Endodermal cell (in vitro differentiated cells): ENCODE data around the gene ZNF775. TPM values are rescaled to one million over a fixed set of nuclear protein-coding genes. Genes with fewer than 3 reads are reported as not detected.

ENCODE experiments used
- DNase-seq: peaks from one replicate; pipeline ENCODE4 v3.0.0-alpha.2; 2017
- H3K27ac ChIP-seq: 2 replicates; pipeline ENCODE4 v1.5.1; 2013; ENCODE audit warnings: mild to moderate bottlenecking, low read depth, low read length, moderate library complexity
- H3K27me3 ChIP-seq: 2 replicates; pipeline ENCODE4 v1.6.1; 2013; ENCODE audit warnings: mild to moderate bottlenecking, low read length, moderate library complexity; ENCODE audit not compliant: insufficient read depth, control insufficient read depth, poor library complexity, severe bottlenecking
- H3K36me3 ChIP-seq: 2 replicates; pipeline ENCODE4 v1.7.0; 2013; ENCODE audit warnings: mild to moderate bottlenecking, low read length, moderate library complexity; ENCODE audit not compliant: control insufficient read depth, insufficient read depth
- H3K4me1 ChIP-seq: one replicate; pipeline ENCODE4 v1.7.0; 2013; ENCODE audit warnings: low read length; ENCODE audit not compliant: control insufficient read depth, insufficient read depth
- H3K4me3 ChIP-seq: 2 replicates; pipeline ENCODE4 v1.5.1; 2013; ENCODE audit warnings: mild to moderate bottlenecking, low read length, moderate library complexity
- H3K9ac ChIP-seq: 2 replicates; pipeline ENCODE4 v1.6.1; 2013; ENCODE audit warnings: mild to moderate bottlenecking, low read length, moderate library complexity; ENCODE audit not compliant: poor library complexity, severe bottlenecking; ENCODE audit errors: extremely low read depth
- H3K9me3 ChIP-seq: 2 replicates; pipeline ENCODE4 v1.6.1; 2013; ENCODE audit warnings: mild to moderate bottlenecking, low read length, moderate library complexity; ENCODE audit not compliant: control insufficient read depth
- H3K27ac Mint-ChIP-seq: 2 replicates; pipeline ENCODE4 v1.8.0; 2020; ENCODE audit warnings: mixed read lengths
- H3K27me3 Mint-ChIP-seq: 2 replicates; pipeline ENCODE4 v1.8.0; 2021; ENCODE audit warnings: mild to moderate bottlenecking, mixed read lengths; ENCODE audit not compliant: insufficient read depth
- H3K36me3 Mint-ChIP-seq: 2 replicates; pipeline ENCODE4 v1.8.0; 2020; ENCODE audit warnings: low read depth, mixed read lengths
- H3K4me1 Mint-ChIP-seq: 2 replicates; pipeline ENCODE4 v1.8.0; 2020; ENCODE audit warnings: mixed read lengths
- H3K4me3 Mint-ChIP-seq: 2 replicates; pipeline ENCODE4 v1.8.0; 2020; ENCODE audit warnings: mild to moderate bottlenecking, moderate library complexity, mixed read lengths
- H3K9me3 Mint-ChIP-seq: 2 replicates; pipeline ENCODE4 v1.8.0; 2020; ENCODE audit warnings: mild to moderate bottlenecking, mixed read lengths
- WGBS, 2 experiments: methylation state at CpG; one replicate each; pipeline versions ENCODE4 v1.1.5 to v1.1.7; 2013; ENCODE audit warnings: missing lambda C conversion rate in 2 of 2, mixed read lengths in 1 of 2; ENCODE audit not compliant: insufficient coverage in 1 of 2, insufficient read length in 1 of 2; 5-methylcytosine and 5-hydroxymethylcytosine counted together
- long read RNA-seq, 4 experiments: library from polyadenylated mRNA in 2 of 4; library from RNA in 1 of 4; library from capped mRNA in 1 of 4; stranded (forward) in 3 of 4; unstranded in 1 of 4; transcript quantifications; one replicate each; pipeline ENCODE4 v2.0.0, GENCODE V29; 2020 to 2021; ENCODE audit warnings: inconsistent platforms in 1 of 4
- polyA plus RNA-seq, 2 experiments: library from polyadenylated mRNA; stranded (reverse); fragments of 50-300 nt; gene quantifications; one replicate each; pipeline ENCODE4 v1.2.3, GENCODE V29; 2013
- total RNA-seq, 2 donors: library from RNA; stranded (reverse); fragmentation: NEBNext Ultra II Directional in 1 of 2; extraction: Animal tissue kit (Norgen Biotek cat#: 25700) in 1 of 2; gene quantifications; 2 replicates in 1 of 2; 3 replicates in 1 of 2; pipeline ENCODE4 v1.2.1, GENCODE V29; 2021
- TF ChIP-seq, protein P1 (sequence below): fragments of 200-600 bp; sonication (generic); conservative IDR thresholded peaks from 2 replicates; pipeline ENCODE4 v1.5.0; 2021; ENCODE audit warnings: antibody characterized with exemption, mild to moderate bottlenecking

The ZNF775 gene
- 10 to 100 TPM in 1 of 2 donors, 1 to 10 TPM in 1; 10.0 to 11.3 TPM for total RNA-seq
- 18.8 TPM for polyA plus RNA-seq (2013, experiment 1 of 2)
- 17.2 TPM for polyA plus RNA-seq (2013, experiment 2 of 2)
- long read RNA-seq, experiment 1, partial matches to known transcripts = 2 of 5 reads
- long read RNA-seq, experiment 1, other reads (novel, unspliced or antisense) = 0 of 5 reads
- long read RNA-seq, experiment 2, transcript ZNF775-201 (3 exons, 2,257 nt) = major isoform, 15 of 17 reads
- long read RNA-seq, experiment 2, partial matches to known transcripts = 2 of 17 reads
- long read RNA-seq, experiment 2, other reads (novel, unspliced or antisense) = 0 of 17 reads
- long read RNA-seq, experiment 3, partial matches to known transcripts = 0 of 1 reads
- long read RNA-seq, experiment 3, other reads (novel, unspliced or antisense) = 0 of 1 reads
- long read RNA-seq, experiment 4 = 0 reads

DNA sequence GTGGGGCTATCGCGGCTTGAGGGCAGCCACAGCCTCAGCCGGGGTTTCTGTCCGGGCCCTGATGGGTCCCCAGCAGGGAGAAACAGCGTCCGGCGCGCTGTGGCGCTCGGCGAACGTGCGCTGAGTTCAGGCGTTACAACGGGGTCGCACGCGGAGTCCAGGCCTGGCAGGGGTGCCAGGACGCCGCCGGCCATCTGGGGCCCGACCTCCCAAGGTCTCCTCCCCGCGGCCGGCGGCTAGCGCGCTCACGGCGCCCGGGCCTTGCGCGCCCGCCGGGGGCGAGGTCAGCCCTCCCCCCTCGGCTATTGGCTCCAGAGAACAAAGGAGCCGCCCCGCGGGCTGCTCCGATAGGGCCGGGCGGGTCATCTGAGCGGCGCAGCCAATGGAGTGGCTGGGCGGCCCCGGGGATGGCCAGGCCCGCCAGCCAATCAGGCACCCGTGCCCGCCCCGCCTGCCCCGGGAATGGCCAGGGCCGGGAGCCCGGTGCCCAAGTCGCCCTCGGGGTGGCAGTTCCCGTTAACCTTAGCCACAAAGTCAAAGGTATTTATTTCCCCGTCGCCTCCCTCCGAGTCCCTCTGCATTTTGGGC, at the start of gene ZNF775:
Gene ZNF775, plus strand, starts transcription at position 478 of the 588 bp plus-strand sequence. CDS start 9,141 bp downstream, outside the sequence.
- 0% methylated on average over 7 to 60 of the region's 60 CpGs for WGBS, 2 experiments
- Histone ChIP-seq H3K27me3 (no peaks in the 10 kb centered on the region), H3K4me1 (peaks cover 16% of the 10 kb centered on the region), H3K27ac (peak within 1 kb of the TSS; percentile 99), H3K36me3 (peaks cover 4% of the 10 kb centered on the region), H3K9me3 (no peaks in the 10 kb centered on the region), H3K9ac (peak within 1 kb of the TSS; percentile 89), H3K4me3 (peak within 1 kb of the TSS; percentile 92)
- H3K27me3 Mint-ChIP-seq = no peaks in the 10 kb centered on the region
- TF ChIP-seq, protein P1, sequence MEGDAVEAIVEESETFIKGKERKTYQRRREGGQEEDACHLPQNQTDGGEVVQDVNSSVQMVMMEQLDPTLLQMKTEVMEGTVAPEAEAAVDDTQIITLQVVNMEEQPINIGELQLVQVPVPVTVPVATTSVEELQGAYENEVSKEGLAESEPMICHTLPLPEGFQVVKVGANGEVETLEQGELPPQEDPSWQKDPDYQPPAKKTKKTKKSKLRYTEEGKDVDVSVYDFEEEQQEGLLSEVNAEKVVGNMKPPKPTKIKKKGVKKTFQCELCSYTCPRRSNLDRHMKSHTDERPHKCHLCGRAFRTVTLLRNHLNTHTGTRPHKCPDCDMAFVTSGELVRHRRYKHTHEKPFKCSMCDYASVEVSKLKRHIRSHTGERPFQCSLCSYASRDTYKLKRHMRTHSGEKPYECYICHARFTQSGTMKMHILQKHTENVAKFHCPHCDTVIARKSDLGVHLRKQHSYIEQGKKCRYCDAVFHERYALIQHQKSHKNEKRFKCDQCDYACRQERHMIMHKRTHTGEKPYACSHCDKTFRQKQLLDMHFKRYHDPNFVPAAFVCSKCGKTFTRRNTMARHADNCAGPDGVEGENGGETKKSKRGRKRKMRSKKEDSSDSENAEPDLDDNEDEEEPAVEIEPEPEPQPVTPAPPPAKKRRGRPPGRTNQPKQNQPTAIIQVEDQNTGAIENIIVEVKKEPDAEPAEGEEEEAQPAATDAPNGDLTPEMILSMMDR = no peak
- H3K4me3 Mint-ChIP-seq = peak within 1 kb of the TSS; percentile 93
- H3K4me1 Mint-ChIP-seq = peaks cover 63% of the 10 kb centered on the region
- DNase-seq = peak; percentile 98
- H3K36me3 Mint-ChIP-seq = peaks cover 9% of the 10 kb centered on the region
- no peaks in the 10 kb centered on the region for H3K9me3 Mint-ChIP-seq
- H3K27ac Mint-ChIP-seq = peak within 1 kb of the TSS; percentile 91

DNA sequence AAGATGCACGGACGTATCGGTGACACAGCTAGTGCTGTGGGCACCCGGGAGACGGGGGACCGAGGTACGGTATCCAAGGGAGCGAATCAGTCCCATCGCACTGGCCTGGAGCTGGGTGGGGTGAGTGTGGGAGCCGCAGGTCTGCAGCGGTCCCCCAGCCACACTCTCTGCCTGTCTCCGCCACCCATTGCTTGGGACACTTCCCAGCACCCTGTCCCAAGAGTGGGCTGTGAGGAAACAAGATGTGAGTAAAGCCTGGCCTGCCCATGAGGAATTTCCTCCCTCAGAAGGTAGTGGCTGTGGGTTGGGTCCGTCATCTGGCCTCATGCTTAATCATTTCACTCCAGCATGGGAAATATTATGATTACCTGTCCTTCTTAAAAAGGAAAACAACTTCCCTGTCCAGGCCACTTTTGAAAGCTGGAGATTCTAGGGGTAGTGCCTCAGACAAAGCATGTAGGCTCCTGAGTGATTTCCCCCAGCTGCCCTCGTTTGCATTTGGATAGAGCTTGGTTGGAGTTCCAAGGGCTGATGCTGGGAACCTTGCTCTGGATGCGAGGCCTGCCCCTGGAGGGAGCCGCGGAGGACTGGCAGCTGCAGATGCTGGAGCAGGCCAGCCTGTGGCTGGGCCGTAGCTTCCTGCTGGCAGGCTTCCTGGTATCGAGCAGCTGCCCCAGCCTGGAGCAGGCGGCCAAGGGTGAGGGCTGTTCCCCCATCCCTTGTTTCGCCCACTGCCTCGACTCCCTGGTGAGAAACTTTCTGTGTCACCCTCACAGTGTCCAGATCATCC, 49.6 kb upstream of the ZNF775 start:
- Histone ChIP-seq H3K9me3 (no peaks in the 10 kb centered on the region), H3K27ac (peak overlapping the region; percentile 11), H3K4me1 (no peaks in the 10 kb centered on the region), H3K9ac (no peak overlapping the region), H3K27me3 (no peaks in the 10 kb centered on the region), H3K36me3 (peaks cover 37% of the 10 kb centered on the region), H3K4me3 (no peak overlapping the region)
- WGBS, 2 experiments = 84 to 86% methylated on average over 17 to 22 of the region's 22 CpGs
- H3K27me3 Mint-ChIP-seq = no peaks in the 10 kb centered on the region
- TF ChIP-seq, protein P1 = no peak
- H3K4me3 Mint-ChIP-seq = no peak overlapping the region
- peaks cover 14% of the 10 kb centered on the region for H3K4me1 Mint-ChIP-seq
- H3K27ac Mint-ChIP-seq = peak overlapping the region; percentile 10
- peaks cover 45% of the 10 kb centered on the region for H3K36me3 Mint-ChIP-seq
- DNase-seq = peak; percentile 90
- H3K9me3 Mint-ChIP-seq = no peaks in the 10 kb centered on the region

DNA sequence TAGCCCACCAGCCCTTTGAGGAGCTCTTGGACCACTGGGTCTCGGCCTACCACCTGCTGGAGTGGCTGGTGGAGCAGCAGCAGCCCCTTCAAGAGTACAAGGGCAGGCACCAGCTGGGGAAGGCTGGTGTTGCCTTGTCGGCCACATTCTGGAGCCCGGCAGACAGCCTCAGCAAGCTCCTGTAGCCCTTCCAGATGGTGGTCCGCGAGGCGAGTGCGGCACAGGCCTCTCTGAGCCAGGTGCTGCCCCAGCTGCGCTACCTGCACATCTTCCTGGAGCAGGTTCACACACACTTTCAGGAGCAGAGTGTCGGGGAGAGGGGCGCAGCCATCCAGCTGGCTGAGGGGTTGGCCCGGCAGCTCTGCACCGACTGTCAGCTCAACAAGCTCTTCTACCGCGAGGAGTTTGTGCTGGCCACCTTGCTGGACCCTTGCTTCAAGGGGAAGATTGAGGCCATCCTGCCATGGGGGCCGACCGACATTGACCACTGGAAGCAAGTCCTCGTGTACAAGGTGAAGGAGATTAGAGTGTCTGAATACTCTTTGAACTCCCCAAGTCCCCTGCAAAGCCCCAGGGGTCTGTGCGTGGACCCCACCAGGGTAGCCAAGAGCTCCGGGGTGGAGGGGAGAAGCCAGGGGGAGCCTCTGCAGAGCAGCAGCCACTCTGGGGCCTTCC, 48.8 kb upstream of the ZNF775 start:
- Mint-ChIP-seq H3K27ac (no peak overlapping the region), H3K4me1 (peaks cover 11% of the 10 kb centered on the region), H3K27me3 (no peaks in the 10 kb centered on the region), H3K9me3 (no peaks in the 10 kb centered on the region), H3K4me3 (no peak overlapping the region), H3K36me3 (peaks cover 38% of the 10 kb centered on the region)
- peaks cover 37% of the 10 kb centered on the region for H3K36me3 ChIP-seq
- H3K4me1 ChIP-seq = no peaks in the 10 kb centered on the region
- no peak overlapping the region for H3K27ac ChIP-seq
- H3K4me3 ChIP-seq = no peak overlapping the region
- H3K9me3 ChIP-seq = no peaks in the 10 kb centered on the region
- no peaks in the 10 kb centered on the region for H3K27me3 ChIP-seq
- no peak for DNase-seq
- TF ChIP-seq, protein P1 = no peak
- no peak overlapping the region for H3K9ac ChIP-seq
- WGBS, 2 experiments = 94 to 95% methylated on average over 8 to 19 of the region's 19 CpGs
